GM12878 (cell line): ENCODE data around the gene MLKL. TPM values are rescaled to one million over a fixed set of nuclear protein-coding genes. Genes with fewer than 3 reads are reported as not detected.

Experiments
- CBX5 ChIP-seq: sonication (generic); IDR thresholded peaks from 2 replicates; pipeline ENCODE4 v1.6.1; 2016; ENCODE audit warnings: low read depth, moderate library complexity, mild to moderate bottlenecking, inconsistent platforms
- HDGF ChIP-seq: fragments of 450-650 bp; IDR thresholded peaks from 2 replicates; pipeline ENCODE4 v1.6.1; 2016; ENCODE audit warnings: antibody characterized with exemption
- IKZF1 ChIP-seq: fragments of 450-650 bp; conservative IDR thresholded peaks from 2 replicates; pipeline ENCODE4 v1.6.1; 2017; ENCODE audit warnings: antibody characterized with exemption, mild to moderate bottlenecking
- MYC ChIP-seq: IDR thresholded peaks from 2 replicates; pipeline ENCODE4 v1.6.1; 2011; ENCODE audit warnings: mild to moderate bottlenecking, low read length, moderate library complexity, inconsistent platforms; ENCODE audit not compliant: insufficient read depth, insufficient replicate concordance, insufficient read length, severe bottlenecking
- NRF1 ChIP-seq: conservative IDR thresholded peaks from 2 replicates; pipeline ENCODE4 v1.6.1; 2011; ENCODE audit warnings: mild to moderate bottlenecking, low read depth, low read length, improper control_type of control experiment
- RAD21 ChIP-seq: IDR thresholded peaks from 2 replicates; pipeline ENCODE4 v1.6.1; 2011; ENCODE audit warnings: mild to moderate bottlenecking, low read depth, low read length, moderate library complexity; ENCODE audit not compliant: insufficient read depth
- RB1 ChIP-seq: fragments of 450-650 bp; formaldehyde crosslinking; IDR thresholded peaks from 2 replicates; pipeline ENCODE4 v1.6.1; 2017; ENCODE audit warnings: mild to moderate bottlenecking, borderline replicate concordance
- TAF1 ChIP-seq: IDR thresholded peaks from 2 replicates; pipeline ENCODE4 v1.6.1; 2011; ENCODE audit warnings: mild to moderate bottlenecking, low read depth, low read length, borderline replicate concordance
- ZBED1 ChIP-seq: IDR thresholded peaks from 2 replicates; pipeline ENCODE4 v1.6.1; 2016; ENCODE audit warnings: borderline replicate concordance
- ZZZ3 ChIP-seq: IDR thresholded peaks from 2 replicates; pipeline ENCODE4 v1.6.1; 2011; ENCODE audit warnings: low read depth; ENCODE audit not compliant: control insufficient read depth, insufficient read length
- polyA plus RNA-seq, 11 experiments: library from polyadenylated mRNA; depleted of rRNA in 4 of 11; unstranded in 6 of 11; stranded (reverse) in 5 of 11; fragments of >200 nt; fragmentation: Nextera tagmentation in 4 of 11; fragmentation: Illumina TruSeq in 1 of 11; extraction: Ambion mirVana in 4 of 11; extraction: Trizol in 1 of 11; gene quantifications; 1 replicate in 1 of 11; 2 replicates in 10 of 11; pipeline versions ENCODE4 v1.2.1 to v1.2.3, GENCODE V29; 2011 to 2016; ENCODE audit warnings: inconsistent platforms in 2 of 11, missing spikeins in 2 of 11, low read depth in 1 of 11
- total RNA-seq, 4 experiments: library from RNA; depleted of rRNA in 3 of 4; stranded (reverse); fragments of >200 nt in 3 of 4; fragmentation: Illumina TruSeq in 1 of 4; extraction: Trizol in 1 of 4; gene quantifications; 2 replicates each; pipeline versions ENCODE4 v1.2.1 to v1.2.3, GENCODE V29; 2013 to 2021
- TF ChIP-seq, protein P1 (sequence below): fragments of 450-650 bp; IDR thresholded peaks from 2 replicates; pipeline ENCODE4 v1.6.1; 2016; ENCODE audit warnings: mild to moderate bottlenecking

MLKL gene
- total and polyA plus RNA-seq, 10 of the 15 experiments (the other 5 are each of a cell fraction or from before 2014, with no cell fraction given): 3.8 to 14.5 (median 11.2) TPM

DNA sequence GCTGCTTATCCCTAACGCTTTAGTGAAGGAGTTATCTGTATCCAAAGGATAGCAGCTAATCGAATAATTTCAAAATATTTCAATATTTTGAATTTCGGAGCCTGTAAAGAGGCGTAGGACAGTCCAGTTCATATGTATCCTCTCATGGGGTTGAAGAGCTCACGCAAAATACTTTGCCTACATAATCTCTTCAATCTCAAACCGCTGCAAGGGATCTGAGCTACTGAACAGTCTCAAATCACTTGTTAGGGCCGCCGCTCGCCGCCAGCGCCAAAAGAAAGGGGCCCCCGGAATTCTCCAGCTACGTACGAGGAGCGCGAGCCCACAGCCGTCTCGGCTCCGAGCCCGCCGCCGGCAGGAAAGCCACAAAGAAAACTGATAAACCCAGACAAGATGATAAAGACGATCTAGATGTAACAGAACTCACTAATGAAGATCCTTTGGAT, 33.4 kb downstream of the MLKL start (continued):
- TF ChIP-seq MYC (no peak), ZZZ3 (no peak), ZBED1 (no peak), CBX5 (no peak), RB1 (no peak), IKZF1 (peak; percentile 9; the same call in 1 of the 2 replicates), NRF1 (no peak), TAF1 (no peak), RAD21 (no peak), HDGF (no peak)
- TF ChIP-seq, protein P1, sequence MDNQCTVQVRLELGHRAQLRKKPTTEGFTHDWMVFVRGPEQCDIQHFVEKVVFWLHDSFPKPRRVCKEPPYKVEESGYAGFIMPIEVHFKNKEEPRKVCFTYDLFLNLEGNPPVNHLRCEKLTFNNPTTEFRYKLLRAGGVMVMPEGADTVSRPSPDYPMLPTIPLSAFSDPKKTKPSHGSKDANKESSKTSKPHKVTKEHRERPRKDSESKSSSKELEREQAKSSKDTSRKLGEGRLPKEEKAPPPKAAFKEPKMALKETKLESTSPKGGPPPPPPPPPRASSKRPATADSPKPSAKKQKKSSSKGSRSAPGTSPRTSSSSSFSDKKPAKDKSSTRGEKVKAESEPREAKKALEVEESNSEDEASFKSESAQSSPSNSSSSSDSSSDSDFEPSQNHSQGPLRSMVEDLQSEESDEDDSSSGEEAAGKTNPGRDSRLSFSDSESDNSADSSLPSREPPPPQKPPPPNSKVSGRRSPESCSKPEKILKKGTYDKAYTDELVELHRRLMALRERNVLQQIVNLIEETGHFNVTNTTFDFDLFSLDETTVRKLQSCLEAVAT: no peak
